ENCODE data around the gene AMER1.

AMER1 gene

GRCh38 chrX:64192040-64192439, 13.5 kb downstream of the AMER1 start:
- no peak overlapping the region for H3K4me3 ChIP-seq (ENCODE audit: low read depth, low read length)

GRCh38 chrX:64191281-64192010, 14.1 kb downstream of the AMER1 start:
- TF ChIP-seq CTCF (IDR thresholded peaks at IDR 0.05; ENCODE audit: low read depth, low read length) = no peak
- no peak overlapping the region for H3K4me3 ChIP-seq (ENCODE audit: low read depth, low read length)

More at GRCh38 chrX:64192040-64192439, 13.5 kb downstream of the AMER1 start:
- no peak for TF ChIP-seq CTCF (IDR thresholded peaks at IDR 0.05; ENCODE audit: low read depth, low read length)

DNA sequence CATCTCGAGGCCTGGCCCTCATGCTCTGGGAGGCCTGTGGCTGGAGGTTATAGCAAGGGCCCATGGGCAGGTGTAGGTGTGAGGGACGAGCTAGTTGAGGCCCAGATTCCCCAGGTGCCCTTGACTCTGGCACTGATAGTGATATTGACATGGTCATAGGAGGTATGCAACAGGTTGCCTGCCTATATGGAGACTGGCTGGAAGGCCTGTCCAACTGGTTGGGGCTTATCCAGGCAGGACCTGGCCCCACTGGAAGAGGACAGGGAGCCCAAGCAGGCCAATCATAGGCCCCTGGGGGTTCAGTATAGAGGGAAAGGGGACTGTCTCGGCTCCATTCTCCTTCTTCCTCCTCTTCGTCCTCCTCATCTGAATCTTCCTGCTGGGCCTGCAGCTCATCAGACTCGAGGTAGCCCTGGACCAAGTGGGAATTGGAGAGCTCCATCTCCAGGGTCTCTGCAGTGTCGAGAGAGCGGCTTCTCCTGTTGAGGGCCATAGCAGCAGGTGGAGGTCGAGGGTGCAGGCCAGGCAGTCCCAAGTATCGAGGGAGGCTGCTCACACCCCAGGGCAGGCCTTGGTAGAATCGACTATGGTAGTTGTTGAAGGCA, 15.3 kb downstream of the AMER1 start:
- no peak for TF ChIP-seq CTCF (IDR thresholded peaks at IDR 0.05; ENCODE audit: low read depth, low read length)
- H3K4me3 ChIP-seq (ENCODE audit: low read depth, low read length) = no peak overlapping the region

GRCh38 chrX:64188901-64189300, 16.6 kb downstream of the AMER1 start:
- H3K4me3 ChIP-seq (ENCODE audit: low read depth, low read length) = no peak overlapping the region
- no peak for TF ChIP-seq CTCF (IDR thresholded peaks at IDR 0.05; ENCODE audit: low read depth, low read length)

DNA sequence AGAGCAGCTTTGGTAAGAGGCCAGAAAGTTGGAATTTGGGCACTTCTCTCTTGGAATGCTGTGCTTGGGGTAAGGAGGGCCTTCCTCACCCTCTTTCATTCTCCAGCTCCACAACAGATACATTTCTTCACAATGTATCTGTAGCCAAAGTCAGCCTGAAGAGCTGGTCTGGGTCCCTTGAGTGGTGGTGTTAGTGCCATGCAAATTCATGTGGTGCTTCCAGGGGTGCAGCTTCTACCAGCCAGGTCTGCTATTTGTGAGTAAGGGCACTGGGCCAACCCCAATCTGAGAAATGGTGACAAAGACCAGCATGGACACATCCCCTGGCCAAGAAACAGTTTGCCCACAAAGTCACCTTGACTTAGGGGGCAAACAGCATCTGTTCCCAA, 17.8 kb downstream of the AMER1 start:
- H3K4me3 ChIP-seq (ENCODE audit: low read depth, low read length) = no peak overlapping the region
- no peak for TF ChIP-seq CTCF (IDR thresholded peaks at IDR 0.05; ENCODE audit: low read depth, low read length)

GRCh38 chrX:64186974-64187761, 18.3 kb downstream of the AMER1 start:
- no peak for TF ChIP-seq CTCF (IDR thresholded peaks at IDR 0.05; ENCODE audit: low read depth, low read length)
- H3K4me3 ChIP-seq (ENCODE audit: low read depth, low read length) = no peak overlapping the region

- no peak for TF ChIP-seq CTCF (IDR thresholded peaks at IDR 0.05; ENCODE audit: low read depth, low read length)
Observed at GRCh38 chrX:64184396-64184795, 21.1 kb downstream of the AMER1 start.

More at GRCh38 chrX:64184396-64184795, 21.1 kb downstream of the AMER1 start:
- no peak overlapping the region for H3K4me3 ChIP-seq (ENCODE audit: low read depth, low read length)
